PFSK-1 (cell line): ENCODE measurements around the gene LSP1.

Source experiments
- POLR2AphosphoS5 ChIP-seq: IDR thresholded peaks from 2 replicates; pipeline ENCODE4 v1.6.1; 2012; ENCODE audit warnings: low read depth, mild to moderate bottlenecking, control low read depth, low read length, moderate library complexity
- TAF1 ChIP-seq: IDR thresholded peaks from 2 replicates; pipeline ENCODE4 v1.6.1; 2012; ENCODE audit warnings: low read length, control low read depth, borderline replicate concordance; ENCODE audit not compliant: insufficient read depth

GRCh38 chr11:1871531-1871930 lies 18.6 kb downstream of the LSP1 start:
- TF ChIP-seq TAF1 = no peak
- TF ChIP-seq POLR2AphosphoS5 = no peak
